ENCODE measurements around the gene CCNB1. TPM values are rescaled to one million over a fixed set of nuclear protein-coding genes. Genes with fewer than 3 reads are reported as not detected.
"Not testable (repeated sequence)": the region's sequence is repeated elsewhere in the genome, so short reads cannot be mapped to it uniquely, and the experiment has no call there.

CCNB1 gene
- total RNA-seq, 1 donor from 2014 or later, result 3.6 TPM

GRCh38 chr5:69136293-69136692 is 30.7 kb upstream of the CCNB1 start:
- no peak for ATAC-seq
- Histone ChIP-seq H3K9me3 (no peaks in the 10 kb centered on the region), H3K36me3 (peaks cover 4% of the 10 kb centered on the region), H3K4me3 (no peak overlapping the region), H3K27ac (no peak overlapping the region), H3K4me1 (no peaks in the 10 kb centered on the region), H3K27me3 (no peaks in the 10 kb centered on the region)
- TF ChIP-seq, protein P1, sequence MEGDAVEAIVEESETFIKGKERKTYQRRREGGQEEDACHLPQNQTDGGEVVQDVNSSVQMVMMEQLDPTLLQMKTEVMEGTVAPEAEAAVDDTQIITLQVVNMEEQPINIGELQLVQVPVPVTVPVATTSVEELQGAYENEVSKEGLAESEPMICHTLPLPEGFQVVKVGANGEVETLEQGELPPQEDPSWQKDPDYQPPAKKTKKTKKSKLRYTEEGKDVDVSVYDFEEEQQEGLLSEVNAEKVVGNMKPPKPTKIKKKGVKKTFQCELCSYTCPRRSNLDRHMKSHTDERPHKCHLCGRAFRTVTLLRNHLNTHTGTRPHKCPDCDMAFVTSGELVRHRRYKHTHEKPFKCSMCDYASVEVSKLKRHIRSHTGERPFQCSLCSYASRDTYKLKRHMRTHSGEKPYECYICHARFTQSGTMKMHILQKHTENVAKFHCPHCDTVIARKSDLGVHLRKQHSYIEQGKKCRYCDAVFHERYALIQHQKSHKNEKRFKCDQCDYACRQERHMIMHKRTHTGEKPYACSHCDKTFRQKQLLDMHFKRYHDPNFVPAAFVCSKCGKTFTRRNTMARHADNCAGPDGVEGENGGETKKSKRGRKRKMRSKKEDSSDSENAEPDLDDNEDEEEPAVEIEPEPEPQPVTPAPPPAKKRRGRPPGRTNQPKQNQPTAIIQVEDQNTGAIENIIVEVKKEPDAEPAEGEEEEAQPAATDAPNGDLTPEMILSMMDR (IDR thresholded peaks at IDR 0.05), result no peak
- intact Hi-C loops (cut with DNase I), result no loop called here
- no peak for DNase-seq

DNA sequence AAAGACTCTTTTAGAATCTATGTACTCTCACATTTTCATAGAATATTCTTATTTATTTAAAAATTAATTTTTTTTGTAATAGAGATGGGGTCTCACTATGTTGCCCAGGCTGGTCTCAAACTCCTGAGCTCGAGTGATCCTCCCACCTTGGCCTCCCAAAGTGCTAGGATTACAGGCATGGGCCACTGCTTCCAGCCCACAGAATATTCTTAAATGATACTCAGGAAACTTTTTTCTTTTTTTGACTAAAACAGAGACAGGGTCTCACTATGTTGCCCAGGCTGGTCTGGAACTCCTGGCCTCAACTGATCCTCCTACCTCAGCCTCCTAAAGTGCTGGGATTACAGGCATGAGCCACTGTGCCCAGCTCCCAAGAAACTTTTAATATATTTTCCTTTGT is 29.7 kb upstream of the CCNB1 start:
- H3K27me3 ChIP-seq; H3K27ac ChIP-seq; H3K4me3 ChIP-seq; H3K36me3 ChIP-seq; DNase-seq; H3K9me3 ChIP-seq; H3K4me1 ChIP-seq; ATAC-seq; intact Hi-C loops (cut with DNase I): not testable (repeated sequence)

- intact Hi-C loops (cut with DNase I), result no loop called here
- TF ChIP-seq, protein P1 (IDR thresholded peaks at IDR 0.05), result no peak
- ATAC-seq, result no peak
These were observed 29.1 kb upstream of the CCNB1 start for GRCh38 chr5:69137807-69138206.

GRCh38 chr5:69138766-69139165 is 28.2 kb upstream of the CCNB1 start:
- Histone ChIP-seq H3K9me3 (no peaks in the 10 kb centered on the region), H3K4me1 (no peaks in the 10 kb centered on the region), H3K27me3 (no peaks in the 10 kb centered on the region), H3K36me3 (peaks cover under 1% of the 10 kb centered on the region), H3K4me3 (no peak overlapping the region), H3K27ac (no peak overlapping the region)
- ATAC-seq (no peak), DNase-seq (no peak)
- TF ChIP-seq, protein P1 (IDR thresholded peaks at IDR 0.05), result no peak
- intact Hi-C loops (cut with DNase I), result no loop called here

More at GRCh38 chr5:69137807-69138206, 29.1 kb upstream of the CCNB1 start:
- peaks cover 4% of the 10 kb centered on the region for H3K36me3 ChIP-seq
- H3K9me3 ChIP-seq, result no peaks in the 10 kb centered on the region
- H3K4me1 ChIP-seq, result no peaks in the 10 kb centered on the region
- no peak overlapping the region for H3K27ac ChIP-seq
- H3K27me3 ChIP-seq, result no peaks in the 10 kb centered on the region
- H3K4me3 ChIP-seq, result no peak overlapping the region
- DNase-seq, result no peak

- ATAC-seq; H3K9me3 ChIP-seq; H3K27me3 ChIP-seq; H3K36me3 ChIP-seq; H3K27ac ChIP-seq; H3K4me1 ChIP-seq; intact Hi-C loops (cut with DNase I); DNase-seq; H3K4me3 ChIP-seq: not testable (repeated sequence)
These were observed 26.7 kb upstream of the CCNB1 start for GRCh38 chr5:69140239-69140638.

- H3K36me3 ChIP-seq, result no peaks in the 10 kb centered on the region
- TF ChIP-seq, protein P1 (IDR thresholded peaks at IDR 0.05), result no peak
- H3K9me3 ChIP-seq, result no peaks in the 10 kb centered on the region
- no peak overlapping the region for H3K27ac ChIP-seq
- no peak overlapping the region for H3K4me3 ChIP-seq
- ATAC-seq (no peak), DNase-seq (no peak)
- no peaks in the 10 kb centered on the region for H3K27me3 ChIP-seq
- intact Hi-C loops (cut with DNase I), result no loop called here
- no peaks in the 10 kb centered on the region for H3K4me1 ChIP-seq
These were observed 26.1 kb upstream of the CCNB1 start for GRCh38 chr5:69140827-69141226.

DNA sequence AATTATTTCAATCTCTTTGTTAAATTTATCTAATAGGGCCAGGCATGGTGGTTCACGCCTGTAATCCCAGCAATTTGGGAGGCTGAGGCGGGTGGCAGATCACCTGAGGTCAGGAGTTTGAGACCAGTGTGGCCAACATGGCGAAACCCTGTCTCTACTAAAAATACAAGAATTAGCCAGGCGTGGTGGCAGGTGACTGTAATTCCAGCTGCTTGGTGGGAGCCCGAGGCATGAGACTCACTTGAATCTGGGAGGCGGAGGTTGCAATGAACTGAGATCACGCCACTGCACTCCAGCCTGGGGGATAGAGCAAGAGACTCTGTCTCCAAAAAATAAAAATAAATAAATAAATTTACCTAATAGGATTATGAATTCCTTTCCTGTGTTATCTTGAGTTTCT is 18.4 kb upstream of the CCNB1 start:
- H3K4me3 ChIP-seq; H3K9me3 ChIP-seq; ATAC-seq; H3K27ac ChIP-seq; DNase-seq; H3K36me3 ChIP-seq; H3K4me1 ChIP-seq; H3K27me3 ChIP-seq; intact Hi-C loops (cut with DNase I): not testable (repeated sequence)

Measured in upper lobe of right lung (tissue), 1 donor.